HT-29 (cell line): ENCODE results near the gene AKR1A1. TPM values are rescaled to one million over a fixed set of nuclear protein-coding genes. Genes with fewer than 3 reads are reported as not detected.
"Not testable (repeated sequence)": the region's sequence is repeated elsewhere in the genome, so short reads cannot be mapped to it uniquely, and the experiment has no call there.

ENCODE experiments used
- DNase-seq: peaks from one replicate; pipeline ENCODE4 v3.0.0-alpha.2; 2015; ENCODE audit warnings: low spot score
- total RNA-seq: library from RNA; depleted of rRNA; stranded (reverse); fragments of >200 nt; shearing (Covaris generic); gene quantifications from 2 replicates; pipeline ENCODE4 v1.2.3, GENCODE V29; 2014; rRNA removed

Gene AKR1A1
- total RNA-seq, result 145 and 161 TPM in 2 replicates

GRCh38 chr1:45550401-45551351, at the start of gene AKR1A1:
Gene AKR1A1, plus strand, starts transcription at chr1:45550826. Its CDS starts 10,969 bp downstream, at chr1:45561795.
- peak; percentile 97 for DNase-seq

GRCh38 chr1:45501505-45501859, 49.1 kb upstream of the AKR1A1 start:
- no peak for DNase-seq

- DNase-seq, result no peak
These were observed 46.9 kb upstream of the AKR1A1 start for GRCh38 chr1:45503462-45504360.

- DNase-seq, result no peak
These were observed 43.4 kb upstream of the AKR1A1 start for GRCh38 chr1:45507195-45507594.

GRCh38 chr1:45507893-45508292, 42.7 kb upstream of the AKR1A1 start:
- no peak for DNase-seq

GRCh38 chr1:45508295-45509151, 42.1 kb upstream of the AKR1A1 start:
- peak; percentile 23 for DNase-seq

GRCh38 chr1:45510036-45510971, 40.3 kb upstream of the AKR1A1 start:
- no peak for DNase-seq

GRCh38 chr1:45510972-45511527, 39.6 kb upstream of the AKR1A1 start:
- DNase-seq, result no peak

- DNase-seq, result peak; percentile 88
These were observed 38.0 kb upstream of the AKR1A1 start for GRCh38 chr1:45512641-45513054.

- not testable (repeated sequence) for DNase-seq
These were observed 36.9 kb upstream of the AKR1A1 start for GRCh38 chr1:45513532-45514260.

GRCh38 chr1:45516036-45516435, 34.6 kb upstream of the AKR1A1 start:
- no peak for DNase-seq

GRCh38 chr1:45516465-45516864, 34.2 kb upstream of the AKR1A1 start:
- no peak for DNase-seq

- not testable (repeated sequence) for DNase-seq
These were observed 32.3 kb upstream of the AKR1A1 start for GRCh38 chr1:45518366-45518765.

- no peak for DNase-seq
These were observed 31.7 kb upstream of the AKR1A1 start for GRCh38 chr1:45518910-45519309.

GRCh38 chr1:45519774-45520173, 30.9 kb upstream of the AKR1A1 start:
- not testable (repeated sequence) for DNase-seq

- DNase-seq, result peak; percentile 97
These were observed 29.0 kb upstream of the AKR1A1 start, which contains the start of gene PRDX1 for GRCh38 chr1:45521413-45522323. Gene PRDX1, minus strand, starts transcription at chr1:45521884. Its CDS starts 2,841 bp downstream, at chr1:45519043.

GRCh38 chr1:45522324-45523104, 28.1 kb upstream of the AKR1A1 start:
- DNase-seq, result no peak
